ENCODE measurements around the gene APOBR. TPM values are rescaled to one million over a fixed set of nuclear protein-coding genes. Genes with fewer than 3 reads are reported as not detected.
"Not testable (repeated sequence)": the region's sequence is repeated elsewhere in the genome, so short reads cannot be mapped to it uniquely, and the experiment has no call there.

The APOBR gene
- total and polyA plus RNA-seq, 10 of the 15 experiments (the other 5 are each of a cell fraction or from before 2014, with no cell fraction given): 0.04 to 2.5 (median 0.54) TPM; not detected in 1

DNA sequence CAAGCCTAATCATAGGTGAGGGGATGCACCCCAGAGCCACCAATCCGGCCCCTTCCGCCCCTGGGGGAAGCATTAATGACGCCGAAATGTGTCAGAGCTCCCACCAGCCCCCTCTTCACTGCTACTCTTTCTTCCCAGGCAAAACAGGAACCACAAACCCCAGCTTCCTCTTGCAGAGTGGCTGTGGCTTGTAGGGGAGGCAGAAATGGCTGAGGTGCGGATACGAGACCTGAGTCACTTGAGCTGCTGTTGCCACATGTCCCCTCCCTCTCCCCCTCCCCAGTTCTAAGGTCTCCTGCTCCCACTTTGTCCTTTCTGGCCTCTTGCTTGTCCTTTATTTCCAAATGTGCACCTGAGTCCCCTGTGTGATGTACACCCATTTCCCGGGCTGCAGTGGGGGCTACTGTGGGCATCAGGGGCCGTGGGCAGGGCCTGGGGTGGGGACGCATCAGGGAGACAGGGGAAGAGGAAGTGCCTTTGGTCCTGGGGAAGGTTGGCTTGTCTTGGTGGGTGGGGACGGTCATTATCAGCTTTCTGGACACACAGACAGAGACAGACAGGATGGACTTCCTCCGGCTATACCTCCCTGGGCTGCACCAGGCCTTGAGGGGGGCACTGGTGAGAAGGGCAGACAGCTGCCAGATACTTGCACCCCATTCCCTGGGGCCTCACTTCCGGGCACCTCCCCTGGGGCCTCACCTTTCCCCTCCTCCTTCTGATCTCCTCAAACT, at the start of gene APOBR (continued):
- TF ChIP-seq, protein P1, sequence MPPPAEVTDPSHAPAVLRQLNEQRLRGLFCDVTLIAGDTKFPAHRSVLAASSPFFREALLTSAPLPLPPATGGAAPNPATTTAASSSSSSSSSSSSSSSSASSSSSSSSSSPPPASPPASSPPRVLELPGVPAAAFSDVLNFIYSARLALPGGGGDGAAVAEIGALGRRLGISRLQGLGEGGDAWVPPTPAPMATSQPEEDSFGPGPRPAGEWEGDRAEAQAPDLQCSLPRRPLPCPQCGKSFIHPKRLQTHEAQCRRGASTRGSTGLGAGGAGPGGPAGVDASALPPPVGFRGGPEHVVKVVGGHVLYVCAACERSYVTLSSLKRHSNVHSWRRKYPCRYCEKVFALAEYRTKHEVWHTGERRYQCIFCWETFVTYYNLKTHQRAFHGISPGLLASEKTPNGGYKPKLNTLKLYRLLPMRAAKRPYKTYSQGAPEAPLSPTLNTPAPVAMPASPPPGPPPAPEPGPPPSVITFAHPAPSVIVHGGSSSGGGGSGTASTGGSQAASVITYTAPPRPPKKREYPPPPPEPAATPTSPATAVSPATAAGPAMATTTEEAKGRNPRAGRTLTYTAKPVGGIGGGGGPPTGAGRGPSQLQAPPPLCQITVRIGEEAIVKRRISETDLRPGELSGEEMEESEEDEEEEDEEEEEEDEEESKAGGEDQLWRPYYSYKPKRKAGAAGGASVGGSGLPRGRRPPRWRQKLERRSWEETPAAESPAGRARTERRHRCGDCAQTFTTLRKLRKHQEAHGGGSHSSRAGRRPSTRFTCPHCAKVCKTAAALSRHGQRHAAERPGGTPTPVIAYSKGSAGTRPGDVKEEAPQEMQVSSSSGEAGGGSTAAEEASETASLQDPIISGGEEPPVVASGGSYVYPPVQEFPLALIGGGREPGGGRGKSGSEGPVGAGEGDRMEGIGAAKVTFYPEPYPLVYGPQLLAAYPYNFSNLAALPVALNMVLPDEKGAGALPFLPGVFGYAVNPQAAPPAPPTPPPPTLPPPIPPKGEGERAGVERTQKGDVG (CRISPR knock-in tag; IDR thresholded peaks at IDR 0.05): no peak
- no peak for TF ChIP-seq NRF1 (conservative IDR thresholded peaks at IDR 0.05; ENCODE audit: low read depth, low read length)
- peak; percentile 72 for TF ChIP-seq SP1 (IDR thresholded peaks at IDR 0.05; ENCODE audit: low read depth, low read length)
- TF ChIP-seq CREB1 (IDR thresholded peaks at IDR 0.05; ENCODE audit: low read depth): peak; percentile 93
- no peak for TF ChIP-seq JUND (IDR thresholded peaks at IDR 0.05; ENCODE audit: low read depth, low read length)
- peak; percentile 71 for TF ChIP-seq SMARCA5 (IDR thresholded peaks at IDR 0.05)
- TF ChIP-seq, protein P2, sequence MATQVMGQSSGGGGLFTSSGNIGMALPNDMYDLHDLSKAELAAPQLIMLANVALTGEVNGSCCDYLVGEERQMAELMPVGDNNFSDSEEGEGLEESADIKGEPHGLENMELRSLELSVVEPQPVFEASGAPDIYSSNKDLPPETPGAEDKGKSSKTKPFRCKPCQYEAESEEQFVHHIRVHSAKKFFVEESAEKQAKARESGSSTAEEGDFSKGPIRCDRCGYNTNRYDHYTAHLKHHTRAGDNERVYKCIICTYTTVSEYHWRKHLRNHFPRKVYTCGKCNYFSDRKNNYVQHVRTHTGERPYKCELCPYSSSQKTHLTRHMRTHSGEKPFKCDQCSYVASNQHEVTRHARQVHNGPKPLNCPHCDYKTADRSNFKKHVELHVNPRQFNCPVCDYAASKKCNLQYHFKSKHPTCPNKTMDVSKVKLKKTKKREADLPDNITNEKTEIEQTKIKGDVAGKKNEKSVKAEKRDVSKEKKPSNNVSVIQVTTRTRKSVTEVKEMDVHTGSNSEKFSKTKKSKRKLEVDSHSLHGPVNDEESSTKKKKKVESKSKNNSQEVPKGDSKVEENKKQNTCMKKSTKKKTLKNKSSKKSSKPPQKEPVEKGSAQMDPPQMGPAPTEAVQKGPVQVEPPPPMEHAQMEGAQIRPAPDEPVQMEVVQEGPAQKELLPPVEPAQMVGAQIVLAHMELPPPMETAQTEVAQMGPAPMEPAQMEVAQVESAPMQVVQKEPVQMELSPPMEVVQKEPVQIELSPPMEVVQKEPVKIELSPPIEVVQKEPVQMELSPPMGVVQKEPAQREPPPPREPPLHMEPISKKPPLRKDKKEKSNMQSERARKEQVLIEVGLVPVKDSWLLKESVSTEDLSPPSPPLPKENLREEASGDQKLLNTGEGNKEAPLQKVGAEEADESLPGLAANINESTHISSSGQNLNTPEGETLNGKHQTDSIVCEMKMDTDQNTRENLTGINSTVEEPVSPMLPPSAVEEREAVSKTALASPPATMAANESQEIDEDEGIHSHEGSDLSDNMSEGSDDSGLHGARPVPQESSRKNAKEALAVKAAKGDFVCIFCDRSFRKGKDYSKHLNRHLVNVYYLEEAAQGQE (IDR thresholded peaks at IDR 0.05; ENCODE audit: low read depth, low read length): no peak
- peak; percentile 83; the same call in 1 of the 2 replicates for TF ChIP-seq MTA2 (IDR thresholded peaks at IDR 0.05; ENCODE audit: low read depth)

DNA sequence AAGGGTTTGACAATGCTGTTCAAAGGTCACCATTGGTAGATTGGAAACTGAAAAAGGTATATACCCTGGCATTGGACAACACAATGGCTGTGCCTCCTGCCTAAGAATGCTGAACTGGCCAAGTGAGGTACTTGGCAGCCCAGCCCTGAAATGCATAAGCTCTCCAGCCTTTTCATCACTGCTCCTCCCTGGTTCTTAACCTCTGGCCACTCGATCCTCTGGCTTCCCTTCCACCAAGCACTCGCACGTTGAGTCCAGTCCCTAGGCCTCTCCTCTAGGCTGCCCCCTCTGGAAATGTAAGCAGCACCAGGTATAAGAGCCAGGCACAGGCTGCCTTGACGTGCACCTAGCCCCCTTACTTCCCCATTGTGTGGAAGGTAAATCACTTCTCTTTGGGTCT, 48.1 kb upstream of the APOBR start:
- H4K20me1 ChIP-seq (ENCODE audit: control insufficient read depth, insufficient read depth); H3K9me3 ChIP-seq (replicated peaks; ENCODE audit: control insufficient read depth, insufficient read depth, low read length); ATAC-seq; in situ Hi-C loops (cut with MboI); H3K27me3 ChIP-seq (replicated peaks in 1 of 2; ENCODE audit: control insufficient read depth in 2 of 2, insufficient read depth in 2 of 2, low read length in 1 of 2); H3K4me1 ChIP-seq (ENCODE audit: control insufficient read depth, insufficient read depth, low read length); H3K36me3 ChIP-seq (ENCODE audit: control insufficient read depth in 2 of 2, insufficient read depth in 2 of 2, low read length in 1 of 2); BruUV-seq (replicated peaks); intact Hi-C loops (cut with micrococcal nuclease; ENCODE audit: unreplicated experiment); H3K79me2 ChIP-seq (ENCODE audit: control insufficient read depth, insufficient read depth, low read length); CTCF ChIA-PET; DNase-seq (ENCODE audit: low read depth, low spot score); RAD21 ChIA-PET (ENCODE audit: unreplicated experiment); SMC1A ChIA-PET (ENCODE audit: uncharacterized antibody, unreplicated experiment); H3K4me3 ChIP-seq; FAIRE-seq; H3K27ac ChIP-seq (ENCODE audit: control insufficient read depth, insufficient read depth); H3K4me2 ChIP-seq (ENCODE audit: control insufficient read depth, insufficient read depth); H2AFZ ChIP-seq (ENCODE audit: control insufficient read depth, low read depth, low read length); H3K9ac ChIP-seq (ENCODE audit: control insufficient read depth, insufficient read depth, low read length); POLR2A ChIA-PET: not testable (repeated sequence)
- no CpG with 5 or more reads among the region's 4 CpGs for WGBS (ENCODE audit: insufficient coverage, insufficient replicate concordance, low lambda C conversion rate, missing lambda C conversion rate)

DNA sequence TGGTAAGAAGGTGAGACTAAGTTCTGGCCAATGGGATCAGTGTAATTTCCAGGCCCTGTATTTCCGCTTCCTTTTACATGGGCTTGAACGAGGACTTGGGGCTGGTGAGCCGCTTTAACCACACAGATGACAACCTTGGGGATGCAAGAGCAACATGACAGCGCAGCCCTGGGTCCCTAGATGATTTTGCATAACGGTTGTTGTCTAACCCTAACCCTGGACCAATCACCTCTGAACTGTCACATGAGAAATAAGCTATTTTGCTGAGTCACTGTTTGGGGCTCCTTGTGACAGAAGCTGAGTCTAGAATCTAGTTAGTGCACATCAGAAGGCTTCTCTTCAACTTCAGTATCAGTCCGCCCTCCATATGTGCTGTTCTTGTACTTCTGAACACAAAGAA, 47.4 kb upstream of the APOBR start:
- H3K27ac ChIP-seq (ENCODE audit: control insufficient read depth, insufficient read depth); ATAC-seq; SMC1A ChIA-PET (ENCODE audit: uncharacterized antibody, unreplicated experiment); H3K9ac ChIP-seq (ENCODE audit: control insufficient read depth, insufficient read depth, low read length); FAIRE-seq; H4K20me1 ChIP-seq (ENCODE audit: control insufficient read depth, insufficient read depth); H3K36me3 ChIP-seq (ENCODE audit: control insufficient read depth in 2 of 2, insufficient read depth in 2 of 2, low read length in 1 of 2); H2AFZ ChIP-seq (ENCODE audit: control insufficient read depth, low read depth, low read length); DNase-seq (ENCODE audit: low read depth, low spot score); H3K4me1 ChIP-seq (ENCODE audit: control insufficient read depth, insufficient read depth, low read length); H3K79me2 ChIP-seq (ENCODE audit: control insufficient read depth, insufficient read depth, low read length); intact Hi-C loops (cut with micrococcal nuclease; ENCODE audit: unreplicated experiment); POLR2A ChIA-PET; H3K4me2 ChIP-seq (ENCODE audit: control insufficient read depth, insufficient read depth); CTCF ChIA-PET; H3K27me3 ChIP-seq (replicated peaks in 1 of 2; ENCODE audit: control insufficient read depth in 2 of 2, insufficient read depth in 2 of 2, low read length in 1 of 2); in situ Hi-C loops (cut with MboI); BruUV-seq (replicated peaks); H3K4me3 ChIP-seq; RAD21 ChIA-PET (ENCODE audit: unreplicated experiment); H3K9me3 ChIP-seq (replicated peaks; ENCODE audit: control insufficient read depth, insufficient read depth, low read length): not testable (repeated sequence)
- no CpG with 5 or more reads among the region's 6 CpGs for WGBS (ENCODE audit: insufficient coverage, insufficient replicate concordance, low lambda C conversion rate, missing lambda C conversion rate)

Data from GM12878 (cell line).